Measurements from ENCODE around the gene ACOX3.

Gene ACOX3

GRCh38 chr4:8334786-8335460, 105.6 kb downstream of the ACOX3 start:
- no peak for DNase-seq (ENCODE audit: low read depth)

GRCh38 chr4:8333726-8334460, 106.6 kb downstream of the ACOX3 start:
- no peak for DNase-seq (ENCODE audit: low read depth)

DNA sequence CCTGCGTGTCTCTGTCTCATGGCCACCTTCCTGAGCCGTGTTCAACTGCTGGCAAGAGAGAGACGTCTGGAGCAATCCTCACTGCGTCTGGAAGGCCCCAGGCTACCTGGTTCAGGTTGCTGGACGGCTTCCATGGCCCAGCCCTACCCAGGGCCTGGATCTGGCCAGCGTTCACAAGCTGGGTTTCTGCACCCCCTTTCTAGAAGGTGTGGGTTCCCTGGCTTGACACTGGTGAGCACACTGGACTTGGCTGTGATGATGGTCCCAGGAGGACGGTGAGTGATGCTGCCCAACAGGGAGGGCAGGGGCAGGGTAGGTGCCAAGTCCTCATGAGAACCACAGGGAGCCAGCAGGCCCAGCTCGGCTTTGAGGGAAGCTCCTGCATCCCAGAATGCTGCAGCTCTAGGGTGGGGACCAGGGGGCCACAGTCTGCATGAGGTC, 107.6 kb downstream of the ACOX3 start:
- DNase-seq (ENCODE audit: low read depth): no peak

GRCh38 chr4:8332038-8332857, 108.3 kb downstream of the ACOX3 start:
- DNase-seq (ENCODE audit: low read depth): no peak

GRCh38 chr4:8331575-8331955, 109.0 kb downstream of the ACOX3 start:
- no peak for DNase-seq (ENCODE audit: low read depth)

DNA sequence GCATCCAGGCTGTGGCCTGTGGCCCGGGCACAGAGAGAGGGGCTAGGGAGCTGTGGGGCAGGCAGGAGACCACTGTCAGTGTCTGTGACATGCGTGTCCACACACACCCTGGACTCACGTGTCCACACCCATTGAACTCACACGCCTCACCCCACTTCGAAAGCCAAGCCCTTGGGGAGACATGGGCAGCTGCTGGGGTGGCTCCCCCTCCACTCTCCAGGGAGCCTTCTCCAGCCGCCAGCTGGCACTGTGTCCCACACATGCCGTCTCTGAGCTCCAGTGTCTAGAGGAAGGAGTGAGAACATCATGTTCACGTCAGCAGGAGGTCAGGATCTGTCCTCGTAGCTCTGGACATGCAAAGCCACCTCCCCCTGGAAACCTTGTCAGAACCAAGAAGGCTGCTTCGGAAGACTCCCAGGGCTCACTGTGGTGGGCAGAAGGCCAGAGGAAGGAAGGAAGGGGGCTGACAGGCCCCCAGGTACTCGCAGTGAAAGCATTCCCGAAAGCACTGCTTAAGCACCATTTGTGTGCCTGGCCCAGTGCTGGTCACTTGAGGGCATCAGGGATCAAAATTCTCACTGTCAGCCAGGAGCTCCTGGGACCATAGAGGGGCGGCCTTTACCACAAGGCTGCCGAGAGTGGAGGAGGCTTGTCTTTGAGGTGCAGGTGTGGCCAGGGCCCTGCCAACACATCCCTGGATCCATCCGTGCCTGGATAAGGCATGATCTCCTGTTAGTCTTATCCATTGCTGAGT, 109.5 kb downstream of the ACOX3 start:
- no peak for DNase-seq (ENCODE audit: low read depth)

GRCh38 chr4:8329859-8330761, 110.4 kb downstream of the ACOX3 start:
- DNase-seq (ENCODE audit: low read depth): no peak

DNA sequence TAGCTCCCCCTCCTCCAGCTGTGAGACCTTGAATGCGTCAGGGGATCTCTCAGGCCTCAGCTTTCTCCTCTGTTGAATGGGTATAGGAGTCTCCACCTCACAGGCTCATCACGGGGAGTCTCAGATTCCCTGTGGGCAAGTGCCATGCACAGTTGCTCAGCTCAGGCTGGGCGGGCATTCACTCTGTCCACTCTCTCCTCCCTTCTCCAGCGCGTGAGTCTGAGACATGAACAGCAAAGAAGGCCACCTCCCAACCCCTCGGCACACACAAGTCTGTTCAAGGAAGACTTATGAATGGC, 111.0 kb downstream of the ACOX3 start:
- DNase-seq (ENCODE audit: low read depth): no peak

GRCh38 chr4:8328866-8329559, 111.5 kb downstream of the ACOX3 start:
- no peak for DNase-seq (ENCODE audit: low read depth)

DNA sequence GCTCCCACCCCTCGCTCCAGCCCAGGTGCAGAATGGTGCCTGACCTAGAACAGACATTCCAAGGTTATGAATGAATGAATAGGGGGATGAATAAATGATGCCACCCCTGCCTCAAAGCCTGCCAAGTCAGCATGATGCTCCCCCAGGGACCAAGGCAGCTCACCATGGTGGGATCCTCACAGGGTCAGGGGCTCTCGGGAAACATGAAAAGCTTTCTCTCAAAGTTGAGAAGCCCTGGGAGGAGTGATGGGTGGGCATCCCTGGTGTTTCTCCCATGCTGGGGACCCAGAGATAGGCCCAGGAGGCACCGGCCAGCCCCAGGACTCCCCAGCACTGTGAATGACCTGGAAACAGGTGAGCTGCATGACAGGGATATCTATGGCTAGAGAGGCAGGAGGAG, 112.1 kb downstream of the ACOX3 start:
- DNase-seq (ENCODE audit: low read depth): no peak

DNA sequence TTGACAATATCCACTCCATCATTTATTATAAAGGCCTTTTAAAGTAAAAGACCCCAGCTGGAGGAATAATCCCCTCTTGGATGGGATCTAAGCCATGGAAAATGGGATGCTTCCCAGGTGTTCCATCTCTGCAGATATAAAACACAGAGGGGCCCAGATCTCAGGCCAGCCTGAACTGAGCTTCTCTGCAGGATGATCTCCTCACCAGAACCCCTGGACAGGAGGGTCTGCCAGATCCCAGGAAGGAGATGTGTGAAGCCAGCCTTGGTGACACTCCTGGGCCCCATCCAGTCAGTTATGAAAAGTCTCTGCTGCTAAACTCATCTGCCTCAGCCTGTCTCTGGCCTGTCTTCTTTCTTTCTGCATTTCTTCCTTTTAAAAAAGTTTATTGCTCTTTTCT, 114.3 kb downstream of the ACOX3 start:
- no peak for DNase-seq (ENCODE audit: low read depth)

GRCh38 chr4:8325291-8325973, 115.1 kb downstream of the ACOX3 start:
- DNase-seq (ENCODE audit: low read depth): no peak

GRCh38 chr4:8324640-8325239, 115.8 kb downstream of the ACOX3 start:
- no peak for DNase-seq (ENCODE audit: low read depth)

GRCh38 chr4:8323947-8324555, 116.5 kb downstream of the ACOX3 start:
- no peak for DNase-seq (ENCODE audit: low read depth)

DNA sequence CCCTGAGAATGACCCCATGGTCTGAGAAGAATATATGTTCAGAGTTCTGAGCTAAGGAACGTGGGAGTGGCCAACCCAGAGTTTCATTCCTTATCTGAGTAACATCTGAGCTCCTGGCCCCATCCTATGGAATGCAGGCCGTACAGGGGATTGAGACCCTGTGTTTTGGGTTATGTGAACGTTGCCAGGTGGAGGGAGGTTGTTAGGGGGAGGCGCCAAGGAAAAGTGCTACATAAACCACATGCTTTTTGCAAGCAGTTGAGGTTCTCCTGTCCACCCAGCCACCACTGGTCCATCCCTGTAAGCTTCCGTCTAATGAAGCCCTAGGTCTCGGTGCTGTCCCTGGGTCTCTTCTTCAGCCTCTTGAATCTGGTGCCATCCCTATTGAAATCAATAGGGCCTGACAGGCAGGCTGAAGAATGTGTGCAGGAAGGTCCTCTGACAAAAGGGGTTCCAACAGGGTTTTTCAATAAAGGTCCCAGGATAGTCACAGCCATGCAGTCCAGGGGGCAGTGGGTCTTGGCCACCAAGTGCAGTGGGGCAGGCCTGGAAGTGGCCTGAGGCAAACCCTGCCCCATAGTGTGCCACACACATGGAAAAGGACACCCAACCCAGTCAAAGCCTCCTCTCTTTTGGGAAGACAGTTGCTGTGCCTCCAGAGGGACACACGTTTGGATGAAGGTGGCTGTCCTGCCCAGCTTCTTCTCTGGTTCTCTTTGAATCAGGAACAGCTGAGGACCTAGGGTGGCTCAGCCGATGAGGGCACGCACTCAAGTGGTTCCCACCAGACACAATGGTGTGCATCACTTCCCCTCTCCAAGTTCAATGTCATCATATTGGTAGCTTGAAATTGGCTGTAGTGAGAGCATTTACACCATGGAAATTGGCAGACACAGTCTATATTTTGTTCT, 117.5 kb downstream of the ACOX3 start:
- no peak for DNase-seq (ENCODE audit: low read depth)

GRCh38 chr4:8321771-8322170, 118.8 kb downstream of the ACOX3 start:
- DNase-seq (ENCODE audit: low read depth): no peak

- no peak for DNase-seq (ENCODE audit: low read depth)
Measured at GRCh38 chr4:8321220-8321619, 119.3 kb downstream of the ACOX3 start.

- no peak for DNase-seq (ENCODE audit: low read depth)
Measured at GRCh38 chr4:8320386-8320750, 120.2 kb downstream of the ACOX3 start.
